ENCODE measurements around the gene FAM174C.

FAM174C gene

DNA sequence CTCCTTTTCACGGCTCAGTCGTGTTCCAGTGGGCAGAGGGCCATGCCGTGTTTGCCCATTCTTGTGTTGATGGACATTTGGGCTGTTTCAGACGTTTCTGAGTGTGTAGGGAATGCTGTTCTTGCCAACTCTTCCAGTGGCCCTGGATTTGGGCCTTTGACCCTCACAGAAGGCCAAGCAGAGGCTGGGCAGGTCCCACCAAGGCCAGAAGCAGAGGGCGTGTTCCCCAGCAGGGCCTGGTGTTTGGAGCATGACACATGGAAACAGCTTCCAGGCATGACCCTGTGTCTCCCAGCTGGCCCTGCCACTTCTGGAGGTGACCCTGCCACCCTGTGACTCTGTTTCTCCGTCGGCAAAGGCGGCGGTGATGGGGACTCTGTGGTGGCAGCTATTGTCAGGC is 46.2 kb downstream of the FAM174C start:
- DNase-seq (ENCODE audit: low spot score) = no peak

DNA sequence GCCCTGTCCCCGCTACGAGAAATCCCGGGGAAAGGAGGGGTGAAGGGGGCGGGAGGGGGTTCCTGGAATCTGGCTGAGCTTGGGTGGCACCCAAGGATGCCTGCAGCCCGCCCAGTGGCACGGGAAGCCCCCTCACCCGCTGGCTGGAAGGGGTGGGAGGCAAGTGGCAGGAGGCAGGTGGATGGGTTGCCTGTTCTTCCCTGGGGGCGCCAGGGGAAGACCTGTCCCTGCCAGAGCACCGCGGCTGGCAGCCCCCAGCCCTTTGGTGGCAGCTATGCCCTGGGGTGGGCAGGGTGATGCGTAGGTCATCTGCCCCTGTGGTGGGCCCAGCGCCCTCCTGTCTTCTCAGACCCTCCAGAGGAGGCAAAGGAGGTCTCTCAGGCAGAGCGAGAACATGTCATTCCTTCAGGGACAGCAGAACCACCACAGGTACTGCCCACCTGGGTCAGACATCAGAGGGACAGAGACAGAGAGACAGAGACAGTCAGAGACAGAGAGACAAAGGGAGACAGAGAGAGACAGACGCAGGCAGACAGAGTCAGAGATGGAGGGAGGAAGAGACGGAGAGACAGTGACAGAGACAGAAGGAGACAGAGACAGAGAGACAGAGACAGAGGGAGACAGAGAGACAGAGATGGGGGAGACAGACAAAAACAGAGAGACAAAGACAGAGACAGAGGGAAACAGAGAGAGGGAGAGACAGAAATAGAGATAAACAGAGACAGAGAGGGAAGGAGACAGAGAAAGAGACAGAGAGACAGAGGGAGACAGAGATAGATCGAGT is 47.1 kb downstream of the FAM174C start:
- no peak for DNase-seq (ENCODE audit: low spot score)

DNA sequence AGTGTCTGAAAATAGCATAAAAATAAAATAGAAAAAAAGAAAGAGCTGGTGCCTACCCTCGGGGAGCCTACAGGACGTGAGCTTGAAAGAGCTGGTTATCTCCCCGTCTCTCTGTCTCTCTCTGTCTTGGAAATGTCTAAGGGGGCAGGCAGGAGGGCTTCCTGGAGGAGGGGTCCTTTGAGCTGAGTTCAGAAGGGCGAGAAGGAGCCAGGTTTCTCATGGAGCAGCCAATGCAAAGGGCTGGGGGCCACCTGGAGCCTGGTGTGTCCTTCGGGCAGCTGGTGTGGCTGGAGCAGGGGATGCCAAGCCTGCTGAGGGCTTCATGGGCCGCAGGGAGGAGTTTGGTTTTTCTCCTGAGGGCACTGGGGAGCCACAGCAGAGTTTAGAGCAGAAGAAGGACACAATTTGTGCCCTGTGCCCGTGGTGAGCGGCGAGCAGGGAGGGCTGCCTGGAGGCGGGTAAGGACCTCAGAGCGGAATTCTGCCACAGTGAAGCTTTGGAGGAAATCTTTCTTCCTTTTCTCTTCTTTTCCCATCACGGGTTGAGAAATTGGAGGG is 49.0 kb downstream of the FAM174C start:
- DNase-seq (ENCODE audit: low spot score) = no peak

DNA sequence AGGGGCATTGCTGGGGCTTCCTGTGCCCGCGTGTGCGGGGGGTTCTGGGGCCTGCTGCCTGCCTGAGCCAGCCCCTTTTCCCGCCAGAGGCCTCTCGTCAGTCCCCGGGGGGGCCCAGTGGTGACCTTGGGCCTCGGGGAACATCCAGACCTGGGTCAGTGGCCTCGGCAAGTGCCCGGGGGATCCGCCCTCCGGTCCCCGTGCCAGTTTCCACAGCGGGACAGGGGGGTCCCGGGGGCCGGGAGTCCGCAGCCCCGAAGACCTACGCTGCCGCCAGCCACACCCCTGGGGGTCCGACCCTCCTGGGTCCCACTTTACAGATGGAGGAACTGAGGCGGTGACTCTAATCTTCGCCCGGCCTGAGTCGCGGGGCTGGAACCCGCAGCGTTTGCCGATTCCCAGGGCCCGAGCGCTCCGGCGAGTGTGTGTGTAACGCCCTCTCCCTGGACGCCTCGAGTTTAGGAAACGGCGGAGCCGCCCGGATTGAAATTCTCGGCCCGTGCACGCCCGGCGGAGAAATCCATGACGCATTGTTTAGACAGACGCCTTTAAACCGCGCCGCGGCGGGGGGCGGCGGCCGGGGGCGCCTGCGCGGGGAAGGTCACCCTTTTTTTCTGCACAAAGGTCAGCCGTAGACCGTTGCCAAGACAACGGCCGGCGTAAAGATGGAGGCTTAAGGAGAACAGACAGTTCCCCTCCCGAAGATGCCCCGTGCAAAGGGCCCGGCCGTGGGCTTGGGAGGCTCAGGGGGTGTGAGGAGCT is 49.7 kb downstream of the FAM174C start:
- peak; percentile 80 for DNase-seq (ENCODE audit: low spot score)

- DNase-seq (ENCODE audit: low spot score) = no peak
These were observed 50.4 kb downstream of the FAM174C start for GRCh38 chr19:1325568-1326294.

- DNase-seq (ENCODE audit: low spot score) = no peak
These were observed 51.8 kb downstream of the FAM174C start for GRCh38 chr19:1327125-1327524.

Measured in AG08395 (cell line).